NCI-H524 (cell line): ENCODE results near the gene TMEM72.
A peak's percentile ranks its signal among the peaks of the same experiment; 100 is the strongest.

Experiments
- DNase-seq, 2 experiments: peaks; one replicate each; lab custom pipeline; 2025; lab: John Stamatoyannopoulos, UW

The TMEM72 gene

GRCh38 chr10:44920252-44920651, 9.1 kb downstream of the TMEM72 start:
- DNase-seq, result no peak

GRCh38 chr10:44921061-44921460, 9.9 kb downstream of the TMEM72 start:
- DNase-seq, result no peak

- DNase-seq, result no peak
These were observed 10.4 kb downstream of the TMEM72 start for GRCh38 chr10:44921506-44921905.

- no peak for DNase-seq
These were observed 10.9 kb downstream of the TMEM72 start for GRCh38 chr10:44922021-44922420.

- no peak for DNase-seq
These were observed 11.8 kb downstream of the TMEM72 start for GRCh38 chr10:44922796-44923545.

- DNase-seq, result no peak
These were observed 12.5 kb downstream of the TMEM72 start for GRCh38 chr10:44923611-44924010.

- no peak for DNase-seq
These were observed 13.3 kb downstream of the TMEM72 start for GRCh38 chr10:44924261-44925040.

- peak in 1 of 2 experiments; percentile 50 for DNase-seq
These were observed 14.1 kb downstream of the TMEM72 start for GRCh38 chr10:44925224-44925623.

GRCh38 chr10:44925811-44926750, 14.9 kb downstream of the TMEM72 start:
- no peak for DNase-seq

GRCh38 chr10:44926751-44927351, 15.7 kb downstream of the TMEM72 start:
- no peak for DNase-seq

- no peak for DNase-seq
These were observed 16.2 kb downstream of the TMEM72 start for GRCh38 chr10:44927352-44927751.

GRCh38 chr10:44928462-44928861, 17.3 kb downstream of the TMEM72 start:
- DNase-seq, result no peak

GRCh38 chr10:44929356-44930255, 18.5 kb downstream of the TMEM72 start:
- no peak for DNase-seq

GRCh38 chr10:44930904-44931620, 19.9 kb downstream of the TMEM72 start:
- DNase-seq, result no peak

GRCh38 chr10:44931621-44932516, 20.7 kb downstream of the TMEM72 start:
- no peak for DNase-seq

GRCh38 chr10:44932517-44933450, 21.6 kb downstream of the TMEM72 start:
- peak in 1 of 2 experiments; percentile 56 for DNase-seq

- no peak for DNase-seq
These were observed 22.5 kb downstream of the TMEM72 start for GRCh38 chr10:44933451-44934321.
